HepG2 (cell line): ENCODE results near the gene EIF4G1. TPM values are rescaled to one million over a fixed set of nuclear protein-coding genes. Genes with fewer than 3 reads are reported as not detected.

Experiments
- ATAC-seq: fragments of 200-7000 bp; cut with Tn5 transposase; 3 replicates; pipeline ENCODE4 v1.9.1; 2020; ENCODE audit warnings: mild to moderate bottlenecking, moderate library complexity
- BruUV-seq: library from RNA; stranded (reverse); fragments of 400-500 nt; replicated peaks from 2 replicates; lab custom pipeline; 2021; lab: Mats Ljungman, UMichigan
- CTCF ChIA-PET: fragments of 300-600 bp; formaldehyde crosslinking; extraction: SDS; loops from one replicate; lab custom pipeline; 2021; ENCODE audit warnings: low total read pairs, inconsistent platforms, low intra/inter-chr PET ratio; lab: Yijun Ruan, JAX
- POLR2A ChIA-PET: fragments of 350-600 bp; sonication (Branson Sonifier 250); formaldehyde crosslinking; loops from one replicate; lab custom pipeline; 2020; ENCODE audit warnings: antibody characterized with exemption, inconsistent platforms; lab: Yijun Ruan, JAX
- DNase-seq: peaks from one replicate; pipeline ENCODE4 v3.0.0-alpha.2; 2015; ENCODE audit warnings: low spot score
- FAIRE-seq: peaks from 3 replicates; lab custom pipeline; 2011; peaks lifted over from hg19 to GRCh38; lab: Jason Lieb, UNC
- H2AFZ ChIP-seq: one replicate; pipeline ENCODE4 v1.6.1; 2011; ENCODE audit warnings: low read length, inconsistent platforms
- H3K27ac ChIP-seq: fragments of 300-600 bp; 3 replicates; pipeline ENCODE4 v1.8.0; 2011; ENCODE audit warnings: mixed run types, mild to moderate bottlenecking, mixed read lengths, low read length, inconsistent platforms; ENCODE audit not compliant: insufficient read depth; ENCODE audit errors: extremely low read length
- H3K27me3 ChIP-seq, 2 experiments: fragments of 200-600 bp in 1 of 2; 2 replicates in 1 of 2; 3 replicates in 1 of 2; pipeline versions ENCODE4 v1.6.0 to v1.8.0; 2011; ENCODE audit warnings: low read length in 2 of 2, mild to moderate bottlenecking in 2 of 2, moderate library complexity in 2 of 2, inconsistent platforms in 1 of 2; ENCODE audit not compliant: insufficient read depth in 2 of 2, control insufficient read depth in 1 of 2
- H3K36me3 ChIP-seq, 2 experiments: fragments of 200-600 bp in 1 of 2; replicated peaks in 1 of 2; 2 replicates in 1 of 2; 3 replicates in 1 of 2; pipeline versions ENCODE4 v1.5.1 to v1.8.0; 2011; ENCODE audit warnings: low read length in 2 of 2, inconsistent platforms in 1 of 2; ENCODE audit not compliant: insufficient read depth in 2 of 2, control insufficient read depth in 1 of 2
- H3K4me1 ChIP-seq: 2 replicates; pipeline ENCODE4 v1.5.1; 2012; ENCODE audit warnings: low read length, inconsistent platforms; ENCODE audit not compliant: insufficient read depth
- H3K4me2 ChIP-seq: 2 replicates; pipeline ENCODE4 v1.6.0; 2011; ENCODE audit warnings: low read depth, low read length, inconsistent platforms
- H3K4me3 ChIP-seq, 3 experiments: fragments of 200-600 bp in 1 of 3; sonication (generic), shearing (Covaris generic) in 1 of 3; replicated peaks in 1 of 3; 2 replicates each; pipeline ENCODE4 v1.5.1; 2011 to 2016; ENCODE audit warnings: low read length in 3 of 3, inconsistent platforms in 2 of 3, low read depth in 2 of 3, mild to moderate bottlenecking in 2 of 3, control low read depth in 1 of 3, mixed read lengths in 1 of 3; ENCODE audit not compliant: insufficient read depth in 1 of 3
- H3K79me2 ChIP-seq: one replicate; pipeline ENCODE4 v1.6.1; 2011; ENCODE audit warnings: low read length, inconsistent platforms; ENCODE audit not compliant: insufficient read depth
- H3K9ac ChIP-seq: 2 replicates; pipeline ENCODE4 v1.6.0; 2011; ENCODE audit warnings: mild to moderate bottlenecking, low read depth, low read length, inconsistent platforms; ENCODE audit not compliant: insufficient read depth
- H3K9me3 ChIP-seq: 2 replicates; pipeline ENCODE4 v1.5.1; 2012; ENCODE audit warnings: mild to moderate bottlenecking, low read length
- H4K20me1 ChIP-seq: 2 replicates; pipeline ENCODE4 v1.6.0; 2011; ENCODE audit warnings: inconsistent platforms, mild to moderate bottlenecking, low read length, moderate library complexity; ENCODE audit not compliant: insufficient read depth
- HDAC6 ChIP-seq: fragments of 200-600 bp; sonication (generic); IDR thresholded peaks from 2 replicates; pipeline ENCODE4 v1.7.0; 2017; ENCODE audit warnings: mild to moderate bottlenecking, antibody characterized with exemption, low read length, low read depth
- PAX8 ChIP-seq: sonication (generic); formaldehyde crosslinking; IDR thresholded peaks from 2 replicates; pipeline ENCODE4 v1.8.0; 2022; ENCODE audit warnings: mild to moderate bottlenecking, missing genetic modification reagents, borderline replicate concordance
- PCBP2 ChIP-seq: fragments of 200-400 bp; formaldehyde crosslinking; optimal IDR thresholded peaks from 2 replicates; pipeline ENCODE3; 2018; ENCODE audit warnings: low read length, low read depth; ENCODE audit not compliant: poor library complexity, severe bottlenecking
- SP4 ChIP-seq: sonication (generic); formaldehyde crosslinking; IDR thresholded peaks from 2 replicates; pipeline ENCODE4 v1.8.1; 2023; ENCODE audit warnings: mild to moderate bottlenecking, missing genetic modification reagents
- TGIF2 ChIP-seq: IDR thresholded peaks from 2 replicates; pipeline ENCODE4 v1.6.1; 2016; ENCODE audit warnings: control low read depth, missing compliant biosample characterization
- TRIM24 ChIP-seq: sonication (generic); formaldehyde crosslinking; IDR thresholded peaks from 2 replicates; pipeline ENCODE4 v1.8.0; 2022; ENCODE audit warnings: mild to moderate bottlenecking, missing genetic modification reagents
- ZNF205 ChIP-seq: IDR thresholded peaks from 2 replicates; pipeline ENCODE4 v1.6.1; 2018; ENCODE audit warnings: missing biosample characterization, missing genetic modification reagents
- ZNF253 ChIP-seq: sonication (generic); formaldehyde crosslinking; IDR thresholded peaks from 2 replicates; pipeline ENCODE4 v1.8.0; 2022; ENCODE audit warnings: mild to moderate bottlenecking, missing genetic modification reagents, borderline replicate concordance
- ZNF33A ChIP-seq: sonication (generic); formaldehyde crosslinking; IDR thresholded peaks from 2 replicates; pipeline ENCODE4 v1.5.1; 2020; ENCODE audit warnings: missing genetic modification reagents, mild to moderate bottlenecking, moderate library complexity, borderline replicate concordance
- ZNF543 ChIP-seq: sonication (generic); formaldehyde crosslinking; IDR thresholded peaks from 2 replicates; pipeline ENCODE4 v1.4.0; 2020; ENCODE audit warnings: mild to moderate bottlenecking, missing genetic modification reagents
- ZNF629 ChIP-seq: sonication (generic); formaldehyde crosslinking; conservative IDR thresholded peaks from 2 replicates; pipeline ENCODE4 v1.5.0; 2020; ENCODE audit warnings: missing genetic modification reagents
- WGBS: methylation state at CpG from one replicate; pipeline ENCODE4 v1.1.6; 2017; ENCODE audit warnings: low lambda C conversion rate; 5-methylcytosine and 5-hydroxymethylcytosine counted together
- in situ Hi-C: cut with HindIII; loops from 2 replicates; pipeline ENCODE4 v1.10.0; 2017; ENCODE audit warnings: low pct_unique_long_range_greater_than_20kb; ENCODE audit not compliant: extremely low pct_ligation_motif_present
- intact Hi-C: fragments of 100-400 bp; cut with micrococcal nuclease; formaldehyde crosslinking; loops from one replicate; pipeline ENCODE4 v1.10.0; 2022; ENCODE audit not compliant: unreplicated experiment
- polyA plus RNA-seq, 8 experiments: library from polyadenylated mRNA; depleted of rRNA in 3 of 8; stranded (reverse) in 7 of 8; unstranded in 1 of 8; fragments of >200 nt; fragmentation: Illumina TruSeq in 4 of 8; extraction: Trizol in 4 of 8; gene quantifications; 2 replicates each; pipeline versions ENCODE4 v1.2.1 to v1.2.3, GENCODE V29; 2011 to 2016; ENCODE audit warnings: low read depth in 4 of 8, missing spikeins in 1 of 8, mixed read lengths in 1 of 8; ENCODE audit not compliant: insufficient read depth in 1 of 8
- total RNA-seq, 5 experiments: library from RNA; depleted of rRNA; stranded (reverse); fragments of >200 nt; fragmentation: Illumina TruSeq; extraction: Trizol; gene quantifications; 2 replicates each; pipeline ENCODE4 v1.2.3, GENCODE V29; 2016; ENCODE audit warnings: low read depth in 1 of 5
- TF ChIP-seq, protein P1 (sequence below): sonication (generic); formaldehyde crosslinking; conservative IDR thresholded peaks from 2 replicates; pipeline ENCODE4 v1.5.0; 2020; ENCODE audit warnings: missing genetic modification reagents
- TF ChIP-seq, protein P2 (sequence below): IDR thresholded peaks from 2 replicates; pipeline ENCODE4 v1.6.1; 2016; ENCODE audit warnings: missing compliant biosample characterization, missing genetic modification reagents, borderline replicate concordance
- TF ChIP-seq, protein P3 (sequence below): IDR thresholded peaks from 2 replicates; pipeline ENCODE4 v1.6.1; 2016; ENCODE audit warnings: missing compliant biosample characterization, missing genetic modification reagents, borderline replicate concordance

The EIF4G1 gene
- total and polyA plus RNA-seq, 2 of the 13 experiments (the other 11 are each of a cell fraction or from before 2014, with no cell fraction given) = 208 to 213 TPM

GRCh38 chr3:184348057-184348382 lies 33.6 kb downstream of the EIF4G1 start:
- ATAC-seq (no peak), DNase-seq (no peak), FAIRE-seq (no peak)
- in situ Hi-C loops (no loop called here), intact Hi-C loops (no loop called here)
- H3K9ac ChIP-seq = no peak overlapping the region
- no peak overlapping the region for H3K27ac ChIP-seq
- H3K4me2 ChIP-seq = no peak overlapping the region
- H3K36me3 ChIP-seq = peaks cover 7 to 17% of the 10 kb centered on the region in 2 experiments; a peak in 4 of 5 replicates
- no peaks in the 10 kb centered on the region for H3K27me3 ChIP-seq
- H3K4me3 ChIP-seq = no peak overlapping the region
- WGBS = 94% methylated on average over 4 of the region's 4 CpGs
- no peaks in the 10 kb centered on the region for H4K20me1 ChIP-seq
- ChIA-PET POLR2A (no interaction called here), CTCF (no interaction called here)
- H3K4me1 ChIP-seq = peaks cover 28% of the 10 kb centered on the region
- H3K9me3 ChIP-seq = no peaks in the 10 kb centered on the region
- no peak overlapping the region for H2AFZ ChIP-seq
- no TSS peak for BruUV-seq
- TF ChIP-seq ZNF253 (CRISPR knock-in tag) = no peak
- TF ChIP-seq TRIM24 = no peak
- TF ChIP-seq, protein P1, sequence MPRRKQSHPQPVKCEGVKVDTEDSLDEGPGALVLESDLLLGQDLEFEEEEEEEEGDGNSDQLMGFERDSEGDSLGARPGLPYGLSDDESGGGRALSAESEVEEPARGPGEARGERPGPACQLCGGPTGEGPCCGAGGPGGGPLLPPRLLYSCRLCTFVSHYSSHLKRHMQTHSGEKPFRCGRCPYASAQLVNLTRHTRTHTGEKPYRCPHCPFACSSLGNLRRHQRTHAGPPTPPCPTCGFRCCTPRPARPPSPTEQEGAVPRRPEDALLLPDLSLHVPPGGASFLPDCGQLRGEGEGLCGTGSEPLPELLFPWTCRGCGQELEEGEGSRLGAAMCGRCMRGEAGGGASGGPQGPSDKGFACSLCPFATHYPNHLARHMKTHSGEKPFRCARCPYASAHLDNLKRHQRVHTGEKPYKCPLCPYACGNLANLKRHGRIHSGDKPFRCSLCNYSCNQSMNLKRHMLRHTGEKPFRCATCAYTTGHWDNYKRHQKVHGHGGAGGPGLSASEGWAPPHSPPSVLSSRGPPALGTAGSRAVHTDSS = no peak
- no peak for TF ChIP-seq PCBP2
- no peak for TF ChIP-seq TGIF2 (CRISPR knock-in tag)
- H3K79me2 ChIP-seq = no peaks in the 10 kb centered on the region

- 90% methylated on average over 10 of the region's 10 CpGs for WGBS
- no peaks in the 10 kb centered on the region for H3K79me2 ChIP-seq
- no peak for DNase-seq
- H3K4me3 ChIP-seq = no peak overlapping the region
- peaks cover 33% of the 10 kb centered on the region for H3K4me1 ChIP-seq
- no peak overlapping the region for H3K27ac ChIP-seq
- no peaks in the 10 kb centered on the region for H3K9me3 ChIP-seq
- BruUV-seq = no TSS peak
- no peak overlapping the region for H3K4me2 ChIP-seq
- ATAC-seq = no peak
- no peak overlapping the region for H2AFZ ChIP-seq
- CTCF ChIA-PET = no interaction called here
- peaks cover 7 to 28% of the 10 kb centered on the region in 2 experiments; a peak in 4 of 5 replicates for H3K36me3 ChIP-seq
- intact Hi-C loops = no loop called here
- no peak overlapping the region for H3K9ac ChIP-seq
- H4K20me1 ChIP-seq = no peaks in the 10 kb centered on the region
- in situ Hi-C loops = loop anchor here (5.0 kb wide), 1 partner anchor 192 kb away; no protein-coding TSS in a partner anchor
- FAIRE-seq = no peak
- TF ChIP-seq ZNF543 (CRISPR knock-in tag) (no peak), PAX8 (CRISPR knock-in tag) (no peak), ZNF629 (CRISPR knock-in tag) (peak; percentile 31; the same call in 1 of the 2 replicates), ZNF205 (CRISPR knock-in tag) (no peak), SP4 (no peak), HDAC6 (no peak), ZNF33A (CRISPR knock-in tag) (no peak)
- TF ChIP-seq, protein P2, sequence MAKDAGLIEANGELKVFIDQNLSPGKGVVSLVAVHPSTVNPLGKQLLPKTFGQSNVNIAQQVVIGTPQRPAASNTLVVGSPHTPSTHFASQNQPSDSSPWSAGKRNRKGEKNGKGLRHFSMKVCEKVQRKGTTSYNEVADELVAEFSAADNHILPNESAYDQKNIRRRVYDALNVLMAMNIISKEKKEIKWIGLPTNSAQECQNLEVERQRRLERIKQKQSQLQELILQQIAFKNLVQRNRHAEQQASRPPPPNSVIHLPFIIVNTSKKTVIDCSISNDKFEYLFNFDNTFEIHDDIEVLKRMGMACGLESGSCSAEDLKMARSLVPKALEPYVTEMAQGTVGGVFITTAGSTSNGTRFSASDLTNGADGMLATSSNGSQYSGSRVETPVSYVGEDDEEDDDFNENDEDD (CRISPR knock-in tag) = no peak
- TF ChIP-seq, protein P3, sequence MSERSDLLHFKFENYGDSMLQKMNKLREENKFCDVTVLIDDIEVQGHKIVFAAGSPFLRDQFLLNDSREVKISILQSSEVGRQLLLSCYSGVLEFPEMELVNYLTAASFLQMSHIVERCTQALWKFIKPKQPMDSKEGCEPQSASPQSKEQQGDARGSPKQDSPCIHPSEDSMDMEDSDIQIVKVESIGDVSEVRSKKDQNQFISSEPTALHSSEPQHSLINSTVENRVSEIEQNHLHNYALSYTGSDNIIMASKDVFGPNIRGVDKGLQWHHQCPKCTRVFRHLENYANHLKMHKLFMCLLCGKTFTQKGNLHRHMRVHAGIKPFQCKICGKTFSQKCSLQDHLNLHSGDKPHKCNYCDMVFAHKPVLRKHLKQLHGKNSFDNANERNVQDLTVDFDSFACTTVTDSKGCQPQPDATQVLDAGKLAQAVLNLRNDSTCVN (CRISPR knock-in tag) = no peak
- TF ChIP-seq, all 625 proteins: peak for 1
- H3K27me3 ChIP-seq = no peaks in the 10 kb centered on the region
- POLR2A ChIA-PET = interaction anchor here (2.8 kb wide), 1 partner anchor 12 kb away, joined by 11 read pairs; the partner anchor contains the start of genes CLCN2 and POLR2H
Measured at GRCh38 chr3:184349563-184350470, 35.4 kb downstream of the EIF4G1 start.
